WI38 (cell line): Measurements from ENCODE around the gene FNDC3B.

Experiments used
- H3K4me3 ChIP-seq: 2 replicates; pipeline ENCODE4 v1.5.1; 2011; ENCODE audit warnings: low read depth, mild to moderate bottlenecking, control low read depth, low read length
- CTCF ChIP-seq: IDR thresholded peaks from 2 replicates; pipeline ENCODE4 v1.5.1; 2012; ENCODE audit warnings: low read depth, mild to moderate bottlenecking, control low read depth, low read length

The FNDC3B gene

DNA sequence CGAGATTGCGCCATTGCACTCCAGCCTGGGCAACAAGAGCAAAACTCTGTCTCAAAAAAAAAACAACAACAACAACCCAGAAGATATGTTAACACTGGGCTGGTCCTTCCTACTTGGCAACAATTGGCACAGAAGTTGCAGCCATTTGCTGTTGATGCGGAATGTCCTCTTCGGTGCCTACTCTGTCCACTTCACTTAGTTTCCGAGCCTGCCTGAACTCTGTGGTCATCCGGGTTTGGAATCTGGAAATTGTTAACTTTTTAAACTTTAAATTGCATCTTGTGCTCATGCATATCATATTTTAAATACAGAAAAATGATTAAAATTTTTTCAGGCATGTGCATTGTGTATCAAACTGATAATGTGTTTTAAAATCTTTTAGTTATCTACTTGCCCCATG, 81.5 kb downstream of the FNDC3B start:
- TF ChIP-seq CTCF, result no peak
- no peak overlapping the region for H3K4me3 ChIP-seq

DNA sequence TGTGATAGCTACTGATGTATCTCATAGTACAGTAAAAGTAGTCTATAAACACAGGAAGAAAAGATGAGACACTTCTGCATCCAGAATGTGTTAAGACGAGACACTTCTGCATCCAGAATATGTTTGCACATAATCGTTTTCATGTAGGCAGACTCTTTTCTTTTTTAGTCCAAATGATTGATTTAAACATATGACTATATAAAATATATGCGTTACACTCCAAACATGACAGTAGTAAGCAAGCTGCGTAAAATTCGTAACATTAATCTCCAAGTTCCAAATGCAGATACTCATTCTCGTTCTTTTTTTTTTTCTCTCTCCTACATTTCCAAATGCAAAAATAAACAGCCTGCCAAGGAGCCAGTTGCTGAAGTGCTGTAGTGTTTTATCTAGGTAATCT, 82.6 kb downstream of the FNDC3B start:
- H3K4me3 ChIP-seq, result no peak overlapping the region
- TF ChIP-seq CTCF, result no peak

GRCh38 chr3:172124271-172124670, 84.9 kb downstream of the FNDC3B start:
- TF ChIP-seq CTCF, result no peak

DNA sequence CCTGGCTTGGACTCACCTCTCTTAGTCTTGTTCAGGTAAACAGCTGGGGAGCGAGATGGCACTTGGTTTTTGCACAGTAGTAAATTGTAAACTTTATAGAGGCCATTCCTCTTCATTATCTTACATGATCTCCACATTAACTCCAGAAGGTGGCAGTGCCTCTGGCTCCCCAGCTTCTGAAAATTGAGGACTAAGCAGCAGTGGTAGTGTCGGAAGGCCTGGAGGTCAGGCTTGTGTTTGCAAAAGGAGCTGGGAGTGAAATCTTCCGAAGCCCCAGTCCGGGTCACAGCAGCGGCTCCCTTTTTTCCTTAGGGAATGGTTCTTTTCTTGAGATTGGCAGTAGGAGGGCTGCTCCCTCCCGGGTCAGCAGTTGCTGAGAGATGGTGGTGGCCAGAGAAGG, 85.7 kb downstream of the FNDC3B start:
- TF ChIP-seq CTCF, result no peak
- no peak overlapping the region for H3K4me3 ChIP-seq

More at GRCh38 chr3:172124271-172124670, 84.9 kb downstream of the FNDC3B start:
- H3K4me3 ChIP-seq, result no peak overlapping the region

GRCh38 chr3:172125963-172126457, 86.6 kb downstream of the FNDC3B start:
- TF ChIP-seq CTCF, result no peak
- H3K4me3 ChIP-seq, result no peak overlapping the region

DNA sequence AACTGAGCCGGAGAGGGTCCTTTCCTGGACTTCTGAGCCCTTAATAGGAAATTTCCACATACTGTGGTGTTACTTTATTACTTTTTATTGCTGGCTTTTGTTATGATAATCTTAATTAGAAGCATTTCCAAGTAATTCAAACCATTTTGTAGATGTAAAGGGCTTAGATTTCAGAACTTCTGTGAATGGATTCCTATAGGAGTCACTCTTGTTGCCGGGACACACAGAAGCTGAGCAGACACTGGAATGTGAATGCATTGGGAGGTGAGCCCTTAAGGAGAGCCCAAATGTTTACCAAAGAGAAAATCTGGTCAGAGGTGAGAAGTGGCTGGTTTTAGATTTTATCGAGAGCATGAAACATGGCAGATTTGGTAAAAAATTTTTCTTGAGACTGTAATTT, 87.4 kb downstream of the FNDC3B start:
- no peak for TF ChIP-seq CTCF
- no peak overlapping the region for H3K4me3 ChIP-seq

DNA sequence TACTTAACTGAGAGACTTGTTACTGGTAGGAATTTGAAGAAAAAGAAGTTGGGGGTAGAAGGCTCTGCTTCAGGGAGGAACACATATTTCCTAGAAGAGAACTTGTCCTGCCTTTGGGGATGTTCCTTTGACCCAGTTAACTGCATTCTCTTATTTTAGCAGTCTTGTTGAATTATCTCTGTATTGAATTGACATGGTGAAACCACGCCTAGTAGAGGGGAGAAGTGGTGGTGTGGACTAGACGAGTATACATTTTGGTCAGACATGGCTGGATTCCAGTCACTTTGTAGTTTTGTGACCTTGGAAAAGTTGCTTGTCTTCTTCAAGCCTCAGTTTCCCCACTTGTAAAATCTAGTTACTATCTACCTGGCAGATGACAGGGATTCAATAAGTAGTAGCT, 87.8 kb downstream of the FNDC3B start:
- no peak for TF ChIP-seq CTCF
- no peak overlapping the region for H3K4me3 ChIP-seq
